ENCODE measurements around the gene HOXD12. TPM values are rescaled to one million over a fixed set of nuclear protein-coding genes. Genes with fewer than 3 reads are reported as not detected.

Gene HOXD12
- total and polyA plus RNA-seq, 2 experiments from 2014 or later = not detected

DNA sequence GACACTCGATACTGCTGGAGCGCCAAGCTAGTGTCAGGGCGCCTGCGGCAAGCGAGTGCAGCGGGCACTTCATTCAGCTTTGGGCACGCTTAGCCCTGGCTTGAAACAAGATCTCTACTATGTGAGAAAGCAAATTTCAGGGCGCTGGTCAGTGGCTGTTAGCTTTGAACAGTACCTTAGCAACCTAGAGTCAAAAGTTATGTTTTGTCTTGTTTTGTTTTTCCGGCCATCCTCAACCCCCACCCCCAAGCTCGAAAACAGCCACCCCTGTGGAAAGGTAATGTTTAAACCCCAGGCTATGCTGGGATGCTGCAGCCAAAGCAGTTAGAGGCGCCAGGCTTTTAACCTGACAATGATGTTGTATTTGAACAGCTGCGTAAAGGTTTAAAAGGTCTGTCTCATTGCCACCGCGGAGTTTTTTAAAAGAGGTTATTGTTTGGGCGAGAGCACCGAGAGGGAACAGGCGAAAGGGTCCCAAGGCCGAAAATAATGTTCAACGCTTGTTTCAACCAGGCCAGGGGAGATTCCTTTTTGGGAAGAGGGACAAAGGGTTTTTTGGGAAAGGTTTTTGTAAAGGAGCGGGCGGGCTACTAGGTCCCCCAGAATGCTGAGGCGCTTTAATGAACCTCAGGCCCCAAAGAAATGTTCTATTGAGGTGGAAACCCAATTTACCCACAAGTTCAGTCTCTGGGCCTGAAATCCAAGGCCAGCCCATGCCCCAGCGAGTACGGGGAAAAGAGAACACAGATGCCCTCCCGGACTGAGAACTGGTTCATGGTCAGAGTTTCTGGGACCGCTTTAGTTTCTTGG, 14.7 kb downstream of the HOXD12 start:
- no peak overlapping the region; the same call in 2 of the 3 replicates for H3K4me3 Mint-ChIP-seq
- peaks cover 15% of the 10 kb centered on the region for H3K4me1 Mint-ChIP-seq
- Histone ChIP-seq H3K79me2 (replicated peaks; ENCODE audit: insufficient read depth) (no peaks in the 10 kb centered on the region), H3K36me3 (ENCODE audit: insufficient read depth) (no peaks in the 10 kb centered on the region), H3K4me3 (no peak overlapping the region), H3K4me2 (0 out of 2 replicates have a peak overlapping the region, but pooled peaks have one; percentile 18), H2AFZ (no peak overlapping the region), H3F3A (replicated peaks; ENCODE audit: low read depth) (peaks cover 47% of the 10 kb centered on the region), H4K20me1 (replicated peaks; ENCODE audit: insufficient read depth) (peaks cover 30% of the 10 kb centered on the region), H3K27me3 (ENCODE audit: insufficient read depth) (peaks cover 100% of the 10 kb centered on the region), H3K9me2 (ENCODE audit: insufficient read depth) (no peaks in the 10 kb centered on the region), H3K4me1 (ENCODE audit: insufficient read depth) (peaks cover 37% of the 10 kb centered on the region), H3K27ac (ENCODE audit: low read depth) (no peak overlapping the region)
- no peak for TF ChIP-seq CREB1 (CRISPR knock-in tag; IDR thresholded peaks at IDR 0.05; ENCODE audit: low read depth)
- TF ChIP-seq ZNF331 (CRISPR knock-in tag; IDR thresholded peaks at IDR 0.05; ENCODE audit: low read depth) = no peak
- no peak for TF ChIP-seq POLR2AphosphoS5 (IDR thresholded peaks at IDR 0.05; ENCODE audit: low read depth)
- TF ChIP-seq JUNB (IDR thresholded peaks at IDR 0.05; ENCODE audit: unreplicated experiment) = no peak
- TF ChIP-seq EZH2 (IDR thresholded peaks at IDR 0.05; ENCODE audit: low read depth, unreplicated experiment) = peak; percentile 78
- no peak for TF ChIP-seq STAT1 (IDR thresholded peaks at IDR 0.05; ENCODE audit: unreplicated experiment)
- peak; percentile 57 for TF ChIP-seq EZH2phosphoT487 (IDR thresholded peaks at IDR 0.05; ENCODE audit: unreplicated experiment)
- TF ChIP-seq ZNF114 (CRISPR knock-in tag; IDR thresholded peaks at IDR 0.05) = no peak
- no peak for TF ChIP-seq REST (IDR thresholded peaks at IDR 0.05; ENCODE audit: unreplicated experiment)
- TF ChIP-seq ETS1 (IDR thresholded peaks at IDR 0.05) = no peak
- TF ChIP-seq ZNF462 (CRISPR knock-in tag; IDR thresholded peaks at IDR 0.05) = no peak
- TF ChIP-seq NANOG (IDR thresholded peaks at IDR 0.05; ENCODE audit: borderline replicate concordance) = no peak
- peaks cover 14% of the 10 kb centered on the region for H3K9me3 Mint-ChIP-seq
- 0 out of 3 replicates have a peak, but pooled peaks have one; percentile 4 for ATAC-seq
- H3K27ac Mint-ChIP-seq = no peak overlapping the region
- no peak for DNase-seq (ENCODE audit: low spot score)
- H3K27me3 Mint-ChIP-seq (ENCODE audit: insufficient read depth, low read depth, poor library complexity) = peaks cover 100% of the 10 kb centered on the region
- peaks cover 8% of the 10 kb centered on the region; the same call in 2 of the 3 replicates for H3K36me3 Mint-ChIP-seq (ENCODE audit: low read depth)
